ENCODE measurements around the gene TNS2. TPM values are rescaled to one million over a fixed set of nuclear protein-coding genes. Genes with fewer than 3 reads are reported as not detected.

TNS2 gene
- total and polyA plus RNA-seq, 9 of the 15 experiments (the other 6 are each of a cell fraction or from before 2014, with no cell fraction given) = 0.28 to 3.1 (median 1.2) TPM; not detected in 1

GRCh38 chr12:53005986-53006809, 43.7 kb upstream of the TNS2 start, which contains the start of gene EIF4B (continued):
- TF ChIP-seq REST (IDR thresholded peaks at IDR 0.05; ENCODE audit: borderline replicate concordance) = peak; percentile 71
- 0 out of 2 replicates have a peak, but pooled peaks have one; percentile 35 for TF ChIP-seq REST (CRISPR knock-in tag; IDR thresholded peaks at IDR 0.05; ENCODE audit: low read depth)
- peak; percentile 84 for TF ChIP-seq HMGN3 (IDR thresholded peaks at IDR 0.05; ENCODE audit: borderline replicate concordance, extremely low read depth, insufficient read length, low read depth, low read length)
- no peak for TF ChIP-seq ZNF134 (CRISPR knock-in tag; conservative IDR thresholded peaks at IDR 0.05)
- TF ChIP-seq USF2 (CRISPR knock-in tag; IDR thresholded peaks at IDR 0.05) = peak; percentile 91
- no peak for TF ChIP-seq TBL1XR1 (IDR thresholded peaks at IDR 0.05; ENCODE audit: low read length in 2 of 2)
- no peak for TF ChIP-seq NKRF (IDR thresholded peaks at IDR 0.05; ENCODE audit: borderline replicate concordance)
- TF ChIP-seq ZNF274 (IDR thresholded peaks at IDR 0.05; ENCODE audit: borderline replicate concordance, low read depth, low read length) = no peak
- no peak for TF ChIP-seq ARHGAP35 (IDR thresholded peaks at IDR 0.05; ENCODE audit: partially characterized antibody)
- no peak for TF ChIP-seq NELFE (IDR thresholded peaks at IDR 0.05; ENCODE audit: insufficient read depth, insufficient read length)
- peak; percentile 50; the same call in 1 of the 2 replicates for TF ChIP-seq MEF2D (tag; conservative IDR thresholded peaks at IDR 0.05; ENCODE audit: low read depth)
